Measurements from ENCODE around the gene BCAS1.

The BCAS1 gene

GRCh38 chr20:54076259-54076658 lies 5.9 kb upstream of the BCAS1 start:
- no peak for DNase-seq

GRCh38 chr20:54075322-54075721 lies 4.9 kb upstream of the BCAS1 start:
- DNase-seq: no peak

- no peak for DNase-seq
These were observed 4.1 kb upstream of the BCAS1 start for GRCh38 chr20:54074511-54074910.

- no peak for DNase-seq
These were observed 2.9 kb upstream of the BCAS1 start for GRCh38 chr20:54073288-54073687.

GRCh38 chr20:54069501-54069971 lies 858 bp downstream of the BCAS1 start:
- no peak for DNase-seq

- DNase-seq: no peak
These were observed 1.4 kb downstream of the BCAS1 start for GRCh38 chr20:54068966-54069365.

GRCh38 chr20:54068495-54068894 lies 1.9 kb downstream of the BCAS1 start:
- no peak for DNase-seq

GRCh38 chr20:54067606-54068174 lies 2.7 kb downstream of the BCAS1 start:
- DNase-seq: peak; percentile 63

GRCh38 chr20:54065601-54066038 lies 4.8 kb downstream of the BCAS1 start:
- no peak for DNase-seq

- no peak for DNase-seq
These were observed 5.5 kb downstream of the BCAS1 start for GRCh38 chr20:54064939-54065338.

- no peak for DNase-seq
These were observed 6.3 kb downstream of the BCAS1 start for GRCh38 chr20:54063992-54064676.

GRCh38 chr20:54063580-54063979 lies 6.8 kb downstream of the BCAS1 start:
- DNase-seq: no peak

GRCh38 chr20:54062812-54063280 lies 7.5 kb downstream of the BCAS1 start:
- DNase-seq: peak; percentile 37

GRCh38 chr20:54061101-54061881 lies 9.1 kb downstream of the BCAS1 start:
- DNase-seq: no peak

GRCh38 chr20:54059691-54060364 lies 10.6 kb downstream of the BCAS1 start:
- no peak for DNase-seq

- DNase-seq: no peak
These were observed 11.8 kb downstream of the BCAS1 start for GRCh38 chr20:54058420-54059139.

- DNase-seq: no peak
These were observed 13.4 kb downstream of the BCAS1 start for GRCh38 chr20:54056762-54057639.

GRCh38 chr20:54054516-54054915 lies 15.9 kb downstream of the BCAS1 start:
- DNase-seq: no peak

- no peak for DNase-seq
These were observed 19.3 kb downstream of the BCAS1 start for GRCh38 chr20:54051068-54051467.

- no peak for DNase-seq
These were observed 21.4 kb downstream of the BCAS1 start for GRCh38 chr20:54048891-54049545.

All from right kidney (tissue), 1 donor.